Stimulated activated memory B cell treated with anti-CD40 and anti-IgM and Interleukin-4, amounts not matched to agents 10 μg/mL and 1 μg/mL and 100 μg/mL, for 72 hours (primary cell): ENCODE results near the gene MRTO4.

ENCODE experiments used
- ATAC-seq: fragments of 150-1000 bp; cut with Tn5 transposase; 2 replicates; pipeline ENCODE4 v1.10.0; 2021
- H3K27ac Mint-ChIP-seq: one replicate; pipeline ENCODE4 v1.8.0; 2022; ENCODE audit warnings: mild to moderate bottlenecking, mixed read lengths
- H3K27me3 Mint-ChIP-seq: one replicate; pipeline ENCODE4 v1.8.0; 2022; ENCODE audit warnings: mixed read lengths
- H3K36me3 Mint-ChIP-seq: one replicate; pipeline ENCODE4 v1.8.0; 2022; ENCODE audit warnings: mixed read lengths
- H3K4me1 Mint-ChIP-seq: one replicate; pipeline ENCODE4 v1.8.0; 2022; ENCODE audit warnings: mixed read lengths
- H3K4me3 Mint-ChIP-seq: one replicate; pipeline ENCODE4 v1.8.0; 2022; ENCODE audit warnings: mild to moderate bottlenecking, moderate library complexity, mixed read lengths
- H3K9me3 Mint-ChIP-seq: one replicate; pipeline ENCODE4 v1.8.0; 2022; ENCODE audit warnings: mixed read lengths

The MRTO4 gene

DNA sequence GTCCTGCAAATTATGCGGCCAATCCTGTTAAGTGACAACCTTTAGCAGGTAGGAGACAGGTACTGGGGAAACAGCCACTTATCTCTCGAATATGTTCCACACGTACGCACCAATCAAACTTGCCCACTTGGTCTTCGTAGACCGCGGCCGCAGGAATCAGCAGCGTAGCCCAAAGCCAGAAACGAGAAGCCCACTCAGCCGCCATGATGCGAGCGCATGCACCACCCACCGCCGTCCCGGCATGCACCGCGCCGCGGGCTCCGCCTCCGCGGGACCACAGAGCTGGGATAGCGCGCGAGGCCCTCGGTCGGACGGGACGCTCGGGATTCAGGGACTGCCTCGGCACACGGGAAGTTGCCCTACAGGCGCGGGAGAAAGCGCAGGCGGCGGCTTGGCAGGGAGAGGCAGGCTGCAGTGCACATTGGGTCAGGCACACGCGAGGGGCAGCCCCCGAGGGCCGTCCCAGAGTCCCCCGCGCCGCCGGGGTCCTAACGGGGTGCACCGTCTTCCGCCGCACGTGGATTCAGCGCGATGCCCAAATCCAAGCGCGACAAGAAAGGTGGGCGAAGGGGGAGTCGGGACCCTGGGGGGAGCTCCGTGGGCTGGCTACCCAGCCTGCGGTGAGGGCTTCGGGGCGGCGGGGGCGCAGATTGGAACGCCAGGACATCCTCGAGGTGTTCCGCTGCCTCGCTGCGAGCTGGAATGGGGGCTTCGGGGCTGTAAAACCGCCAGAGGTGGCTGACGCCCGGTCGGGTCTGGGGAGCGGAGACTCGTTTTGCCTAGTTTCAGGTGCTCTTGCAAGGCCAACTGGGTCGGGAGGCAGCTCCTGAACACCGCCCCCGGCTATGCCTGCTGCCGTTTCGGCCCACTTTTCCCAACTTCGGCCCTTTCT is at the start of gene MRTO4, which contains the start of gene EMC1:
TSS of gene MRTO4 (plus strand) at position 501 of the 892 bp plus-strand sequence. CDS start at position 532, 31 bp downstream.
TSS of gene EMC1 (minus strand) at position 220 of the 892 bp plus-strand sequence. CDS start at position 205, 15 bp downstream.
- Mint-ChIP-seq H3K27me3 (no peaks in the 10 kb centered on the region), H3K36me3 (peaks cover 11% of the 10 kb centered on the region), H3K4me1 (peaks cover 27% of the 10 kb centered on the region), H3K9me3 (no peaks in the 10 kb centered on the region), H3K4me3 (peak within 1 kb of the TSS; percentile 92), H3K27ac (peak within 1 kb of the TSS; percentile 98)
- peak; percentile 97 for ATAC-seq

DNA sequence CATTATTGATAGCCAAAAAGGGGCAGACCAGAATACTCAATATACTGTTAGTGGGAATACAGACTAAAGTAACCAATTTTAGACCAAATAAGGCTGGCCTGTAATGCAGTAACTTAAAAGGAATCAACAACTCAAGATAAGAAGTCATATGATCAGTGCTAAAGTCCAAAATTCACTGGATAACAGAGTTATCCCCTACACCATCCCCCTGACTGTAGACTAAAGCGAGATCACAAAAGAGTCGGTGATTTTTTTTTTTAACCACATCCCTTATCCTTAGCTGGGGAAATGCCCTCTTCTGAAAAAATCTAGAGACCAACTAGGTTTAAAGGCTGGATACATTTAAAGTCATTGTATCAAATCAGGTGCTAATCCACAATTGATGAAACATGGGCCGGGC is 49.2 kb upstream of the MRTO4 start:
- Mint-ChIP-seq H3K27ac (no peak overlapping the region), H3K9me3 (no peaks in the 10 kb centered on the region), H3K36me3 (peaks cover 30% of the 10 kb centered on the region), H3K4me3 (no peak overlapping the region), H3K27me3 (no peaks in the 10 kb centered on the region), H3K4me1 (peaks cover 52% of the 10 kb centered on the region)
- no peak for ATAC-seq

DNA sequence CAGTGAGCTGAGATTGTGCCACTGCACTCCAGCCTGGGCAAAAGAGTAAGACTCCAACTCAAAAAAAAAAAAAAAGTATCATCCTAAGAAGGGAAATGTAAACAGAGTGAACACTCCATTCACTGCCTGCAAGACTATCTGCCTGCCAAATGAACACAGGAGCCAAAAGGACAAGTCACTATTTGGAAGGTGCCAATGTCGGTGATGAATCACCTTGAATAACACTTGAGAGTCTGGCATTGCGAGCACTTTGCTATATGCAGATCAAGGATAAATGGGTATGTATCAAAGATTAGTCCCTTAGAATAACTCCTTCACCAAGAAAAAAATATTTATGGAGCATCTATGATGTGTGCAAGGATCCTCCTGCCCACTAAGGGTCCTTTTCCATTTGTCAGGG is 48.2 kb upstream of the MRTO4 start:
- Mint-ChIP-seq H3K9me3 (no peaks in the 10 kb centered on the region), H3K27me3 (no peaks in the 10 kb centered on the region), H3K4me1 (peaks cover 59% of the 10 kb centered on the region), H3K27ac (peak overlapping the region; percentile 84), H3K36me3 (peaks cover 23% of the 10 kb centered on the region), H3K4me3 (no peak overlapping the region)
- ATAC-seq, result no peak

DNA sequence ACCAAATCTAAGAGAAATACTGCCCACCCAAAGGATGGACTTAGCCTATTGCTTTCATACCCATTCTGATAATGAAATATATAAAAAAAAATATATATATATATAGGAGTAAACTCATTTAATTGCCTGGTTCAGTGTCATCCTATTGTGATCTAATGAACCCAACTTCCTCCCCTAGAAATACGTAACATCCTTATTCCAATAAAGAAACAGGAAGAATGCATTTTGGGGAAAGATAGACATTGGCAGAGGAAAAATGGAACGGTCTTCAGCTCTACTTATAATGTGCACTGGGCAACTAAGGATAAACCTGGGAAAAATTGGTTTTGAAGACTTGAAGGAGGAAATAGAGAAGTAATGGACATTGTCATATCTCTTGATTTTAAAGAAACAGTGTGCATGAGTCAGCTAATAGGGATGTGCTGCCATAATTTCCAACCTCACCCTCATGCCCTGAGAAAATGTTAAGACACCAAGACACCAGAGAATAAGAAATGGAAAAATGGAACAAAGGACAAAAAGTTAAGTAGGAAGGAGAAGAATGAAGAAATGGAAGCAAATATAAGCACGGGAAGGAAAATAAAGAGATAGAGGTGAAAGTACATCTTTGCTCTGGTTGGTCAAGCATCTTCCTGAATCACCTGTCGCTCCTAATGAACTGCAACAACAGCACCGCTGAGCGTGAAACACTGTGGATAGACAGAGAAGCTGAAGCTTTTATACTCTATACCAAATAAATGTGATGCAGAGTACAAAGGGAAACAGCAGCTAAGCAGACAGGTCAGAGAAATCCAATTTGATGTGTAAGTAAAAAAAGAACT is 46.9 kb upstream of the MRTO4 start:
- peaks cover 19% of the 10 kb centered on the region for H3K36me3 Mint-ChIP-seq
- H3K27ac Mint-ChIP-seq, result peak overlapping the region; percentile 84
- no peak overlapping the region for H3K4me3 Mint-ChIP-seq
- no peaks in the 10 kb centered on the region for H3K9me3 Mint-ChIP-seq
- peaks cover 65% of the 10 kb centered on the region for H3K4me1 Mint-ChIP-seq
- no peaks in the 10 kb centered on the region for H3K27me3 Mint-ChIP-seq
- no peak for ATAC-seq

DNA sequence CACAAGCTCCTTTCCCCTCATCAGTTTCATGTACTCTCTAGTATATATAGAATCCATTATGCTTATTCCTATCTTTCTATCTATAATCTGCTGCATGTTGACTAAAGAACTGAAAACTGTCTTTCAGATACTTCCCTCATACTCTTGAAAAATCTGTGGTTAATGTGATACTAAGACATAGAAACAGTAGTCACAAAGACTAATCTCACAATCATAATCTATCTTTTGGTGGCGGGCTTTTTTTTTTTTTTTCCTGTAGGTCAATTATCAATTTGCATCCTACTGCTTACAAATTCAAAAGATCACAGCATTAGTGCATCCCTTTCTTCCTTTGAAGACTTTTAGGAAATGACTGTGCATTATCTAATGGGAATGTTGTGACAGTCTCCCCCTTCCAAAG is 46.2 kb upstream of the MRTO4 start:
- no peak for ATAC-seq
- Mint-ChIP-seq H3K4me3 (peak overlapping the region; percentile 2), H3K9me3 (no peaks in the 10 kb centered on the region), H3K27ac (peak overlapping the region; percentile 62), H3K36me3 (peaks cover 18% of the 10 kb centered on the region), H3K4me1 (peaks cover 65% of the 10 kb centered on the region), H3K27me3 (no peaks in the 10 kb centered on the region)

DNA sequence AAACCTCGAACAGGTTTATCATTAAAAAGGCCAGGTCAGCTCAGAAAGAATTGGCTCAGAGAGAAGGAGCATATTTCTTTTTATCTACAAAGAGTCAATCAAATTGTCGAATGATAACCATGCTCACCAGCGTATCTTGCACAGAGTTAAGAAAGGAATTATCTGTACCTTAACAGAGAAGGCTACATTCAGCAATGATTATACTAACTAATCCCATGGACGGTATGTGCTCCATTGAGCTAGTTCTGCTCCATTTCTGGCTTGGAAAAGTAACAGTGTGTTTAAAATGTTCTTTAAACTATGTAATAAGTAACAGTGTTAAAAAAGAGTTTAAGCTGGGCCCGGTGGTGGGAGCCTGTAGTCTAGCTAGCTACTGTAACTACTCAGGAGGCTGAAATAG is 45.8 kb upstream of the MRTO4 start:
- Mint-ChIP-seq H3K27me3 (no peaks in the 10 kb centered on the region), H3K9me3 (no peaks in the 10 kb centered on the region), H3K4me3 (no peak overlapping the region), H3K4me1 (peaks cover 65% of the 10 kb centered on the region), H3K36me3 (peaks cover 14% of the 10 kb centered on the region), H3K27ac (peak overlapping the region; percentile 62)
- no peak for ATAC-seq

DNA sequence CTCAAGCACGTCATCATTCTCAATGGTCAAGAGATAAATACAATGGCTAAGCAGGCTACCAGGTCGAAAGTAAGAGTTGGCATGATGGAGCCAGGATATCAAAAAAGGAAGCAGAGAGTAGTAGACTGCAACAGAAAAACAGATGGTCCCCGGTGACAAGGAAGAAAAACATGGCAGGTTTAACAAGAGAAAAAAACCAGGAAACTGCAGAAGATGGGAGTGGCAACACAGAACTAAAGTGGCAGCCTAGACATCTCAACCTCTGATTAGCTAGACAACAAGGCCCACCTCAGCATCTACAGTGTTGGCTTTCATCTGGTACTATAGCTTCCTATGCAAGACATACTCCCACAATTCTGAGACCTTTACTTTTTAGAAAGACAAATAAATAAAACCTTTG is 44.7 kb upstream of the MRTO4 start:
- Mint-ChIP-seq H3K9me3 (no peaks in the 10 kb centered on the region), H3K4me1 (peaks cover 67% of the 10 kb centered on the region), H3K4me3 (no peak overlapping the region), H3K36me3 (peaks cover 13% of the 10 kb centered on the region), H3K27ac (no peak overlapping the region), H3K27me3 (no peaks in the 10 kb centered on the region)
- no peak for ATAC-seq

DNA sequence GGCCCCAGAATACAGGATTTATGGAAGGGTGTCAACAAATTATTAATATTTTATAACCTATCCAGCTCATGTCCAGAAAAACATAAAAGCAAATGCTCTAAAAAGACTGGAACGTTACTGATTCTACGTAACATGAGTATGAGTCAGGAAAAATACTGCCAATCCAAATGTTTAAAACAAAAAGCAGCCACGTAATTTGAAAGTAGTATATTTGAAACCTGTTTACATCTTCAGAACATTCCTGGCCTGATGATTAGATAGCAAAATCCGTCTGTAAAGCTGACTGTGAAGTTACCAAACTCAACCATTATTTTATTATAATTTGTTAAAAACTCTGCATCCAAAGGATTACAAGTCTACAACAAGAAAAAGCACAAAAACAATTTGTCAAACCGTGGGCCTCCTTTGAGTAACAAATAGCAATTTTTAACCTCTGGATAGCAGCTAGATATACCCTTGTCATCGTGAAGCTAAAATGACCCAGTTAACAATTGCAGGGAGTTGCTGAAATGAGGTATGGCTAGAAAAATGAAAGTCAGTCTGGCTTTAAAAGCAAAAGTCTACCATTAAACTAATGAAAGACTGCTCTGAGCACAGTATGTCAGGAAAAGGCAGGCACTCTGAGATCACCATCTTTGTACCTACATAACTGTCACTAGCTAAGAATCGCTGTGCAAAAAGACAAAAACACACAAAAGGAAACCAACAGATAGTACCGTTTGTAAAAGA is 42.7 kb upstream of the MRTO4 start:
- no peaks in the 10 kb centered on the region for H3K27me3 Mint-ChIP-seq
- peaks cover 12% of the 10 kb centered on the region for H3K36me3 Mint-ChIP-seq
- ATAC-seq, result no peak
- H3K4me1 Mint-ChIP-seq, result peaks cover 68% of the 10 kb centered on the region
- H3K4me3 Mint-ChIP-seq, result peak overlapping the region; percentile 81
- H3K9me3 Mint-ChIP-seq, result no peaks in the 10 kb centered on the region
- peak overlapping the region; percentile 89 for H3K27ac Mint-ChIP-seq

DNA sequence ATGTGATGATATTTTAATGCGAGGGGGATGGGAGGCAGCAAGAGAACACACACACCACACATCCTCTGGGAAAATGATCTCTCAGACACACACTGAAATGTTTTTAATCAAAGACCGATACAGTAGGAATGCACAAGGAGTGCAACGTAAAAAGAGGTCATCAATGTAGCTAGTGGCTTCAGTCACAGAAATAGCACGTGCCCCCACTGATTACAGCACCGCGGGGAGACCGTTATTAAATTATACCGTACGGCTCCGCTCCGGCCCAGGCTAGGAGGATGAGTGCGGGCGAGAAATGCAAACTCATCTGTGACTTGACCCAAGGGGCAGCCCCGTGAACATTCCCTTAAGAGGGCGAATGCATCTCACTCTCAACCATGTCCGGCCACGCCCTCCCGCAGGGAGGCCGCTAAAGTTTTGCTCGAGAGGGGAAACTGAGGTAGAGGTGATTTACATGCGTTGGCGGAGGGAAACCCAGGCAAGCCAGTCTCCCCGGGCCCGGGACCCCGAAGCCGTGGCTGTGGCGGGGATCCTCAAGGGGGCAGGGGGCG is 42.1 kb upstream of the MRTO4 start:
- Mint-ChIP-seq H3K4me1 (peaks cover 62% of the 10 kb centered on the region), H3K4me3 (peak overlapping the region; percentile 81), H3K27ac (peak overlapping the region; percentile 89), H3K36me3 (peaks cover 11% of the 10 kb centered on the region), H3K27me3 (no peaks in the 10 kb centered on the region), H3K9me3 (no peaks in the 10 kb centered on the region)
- ATAC-seq, result peak; percentile 89

DNA sequence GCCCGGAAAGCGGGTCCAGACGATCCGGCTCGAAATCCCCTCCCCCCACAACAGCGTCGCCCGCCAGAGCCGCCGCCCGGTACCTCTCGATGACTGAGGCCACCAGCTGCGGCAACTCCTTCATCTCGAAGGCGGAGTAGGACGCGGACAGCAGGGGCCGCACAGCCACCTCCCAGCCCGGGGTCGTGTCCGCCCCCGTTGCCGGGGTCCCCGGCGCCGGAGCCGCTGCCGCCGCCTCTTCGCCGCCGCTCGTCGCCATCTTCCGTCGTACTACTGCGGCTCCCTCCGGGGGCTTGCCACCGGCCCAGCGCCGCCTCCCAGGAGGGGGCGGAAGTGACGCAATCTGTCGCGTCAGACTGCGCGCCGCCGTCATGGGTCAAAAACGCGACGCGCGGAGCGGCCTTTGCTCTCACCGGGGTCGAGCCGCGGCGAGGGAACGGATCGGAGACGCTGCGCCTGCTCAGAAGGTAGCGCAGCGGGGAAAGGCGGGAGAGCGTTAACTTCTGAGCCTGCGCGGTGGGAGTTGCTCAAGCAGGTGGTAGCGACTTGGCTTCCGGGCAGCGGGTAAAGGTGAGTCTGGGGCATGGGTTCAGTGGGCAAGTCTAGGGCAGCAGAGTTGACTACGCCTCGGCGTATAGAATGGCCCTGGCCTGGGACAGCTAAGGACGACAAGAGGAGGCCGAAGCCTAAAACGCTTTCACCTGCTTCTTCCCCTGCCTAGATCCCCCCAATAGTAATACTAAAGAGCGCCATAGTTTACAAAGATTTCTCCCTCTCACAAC is 41.4 kb upstream of the MRTO4 start, which contains the start of gene UBR4:
TSS of gene UBR4 (minus strand) at position 277 of the 782 bp plus-strand sequence. CDS start at position 259, 18 bp downstream.
- ATAC-seq, result peak; percentile 96
- Mint-ChIP-seq H3K4me1 (peaks cover 55% of the 10 kb centered on the region), H3K27ac (peak within 1 kb of the TSS; percentile 89), H3K9me3 (no peaks in the 10 kb centered on the region), H3K27me3 (no peaks in the 10 kb centered on the region), H3K36me3 (peaks cover 6% of the 10 kb centered on the region), H3K4me3 (peak within 1 kb of the TSS; percentile 81)

DNA sequence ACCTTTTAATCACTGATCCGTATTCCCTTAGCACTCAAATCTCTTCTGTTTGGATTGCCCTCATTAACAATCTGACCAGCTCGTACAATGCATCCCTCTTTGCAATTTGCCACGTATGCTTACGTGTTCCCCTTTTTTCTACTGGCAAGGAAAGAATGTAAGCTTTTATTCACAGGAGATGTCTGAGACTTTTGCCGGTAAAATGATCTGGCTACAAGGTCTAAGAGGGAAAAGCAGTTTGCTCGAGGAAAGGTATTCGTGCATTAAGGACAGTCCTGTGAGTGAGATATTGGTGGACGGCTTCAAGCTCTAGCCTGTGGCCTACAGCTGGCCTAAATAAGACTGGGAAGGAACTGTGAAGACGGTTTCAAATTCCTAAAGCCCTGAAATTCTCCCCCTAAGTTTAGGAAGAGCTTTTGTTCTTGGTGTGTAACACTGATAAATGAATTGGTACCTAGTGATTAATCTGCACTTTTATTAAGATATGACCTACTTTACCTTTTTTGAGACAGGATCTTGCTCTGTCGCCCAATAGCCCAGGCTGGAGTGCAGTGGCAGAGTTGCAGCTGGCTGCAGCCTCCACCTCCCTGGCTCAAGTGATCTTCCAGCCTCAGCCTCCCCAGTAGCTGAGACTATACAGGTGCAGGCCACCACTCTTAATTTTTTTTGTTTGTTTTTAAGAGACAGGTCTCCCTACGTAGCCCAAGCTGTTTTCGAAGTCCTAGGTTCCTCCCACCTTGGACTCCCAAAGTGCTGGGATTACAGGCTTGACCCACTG is 40.6 kb upstream of the MRTO4 start:
- Mint-ChIP-seq H3K27me3 (no peaks in the 10 kb centered on the region), H3K27ac (peak overlapping the region; percentile 89), H3K4me3 (peak overlapping the region; percentile 81), H3K4me1 (peaks cover 47% of the 10 kb centered on the region), H3K36me3 (peaks cover 6% of the 10 kb centered on the region), H3K9me3 (no peaks in the 10 kb centered on the region)
- no peak for ATAC-seq

DNA sequence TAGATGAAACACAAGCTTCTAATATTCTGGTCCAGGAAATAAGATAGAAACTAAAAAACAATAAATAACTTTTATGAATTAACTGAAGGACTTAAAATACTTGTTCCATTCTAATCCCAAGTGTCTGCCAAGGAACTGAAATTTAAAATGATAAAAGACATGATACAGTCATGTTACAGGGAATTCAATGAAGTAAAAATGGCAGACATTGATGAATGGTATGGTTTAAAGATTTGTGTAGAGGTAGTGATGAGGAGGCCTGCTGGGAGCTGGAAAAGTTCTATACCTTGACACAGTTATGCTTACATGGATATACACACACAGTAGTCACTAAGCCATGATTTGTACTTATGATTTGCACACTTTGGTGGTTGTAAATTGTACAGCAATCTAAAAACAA is 39.4 kb upstream of the MRTO4 start:
- H3K4me3 Mint-ChIP-seq, result peak overlapping the region; percentile 16
- peaks cover 11% of the 10 kb centered on the region for H3K36me3 Mint-ChIP-seq
- H3K4me1 Mint-ChIP-seq, result peaks cover 36% of the 10 kb centered on the region
- ATAC-seq, result no peak
- no peaks in the 10 kb centered on the region for H3K9me3 Mint-ChIP-seq
- peak overlapping the region; percentile 89 for H3K27ac Mint-ChIP-seq
- H3K27me3 Mint-ChIP-seq, result no peaks in the 10 kb centered on the region

DNA sequence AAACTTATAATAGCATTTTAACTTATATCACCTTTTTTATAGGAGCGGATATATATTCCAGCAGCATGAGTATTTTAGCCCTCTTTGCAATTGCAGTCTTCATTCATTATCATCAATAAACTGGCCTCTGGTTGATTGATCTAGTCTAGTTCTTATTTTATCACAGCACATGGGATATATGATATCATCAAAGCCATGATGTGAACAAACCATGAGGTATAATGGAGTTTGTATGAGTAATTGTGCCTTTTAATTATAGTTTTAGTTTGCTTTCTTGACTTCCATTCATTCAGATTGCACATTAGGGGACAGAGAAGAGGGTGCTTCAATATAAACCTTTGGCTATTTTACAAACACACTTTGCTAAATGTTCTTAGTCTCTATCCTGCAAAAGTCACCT is 38.0 kb upstream of the MRTO4 start:
- no peak for ATAC-seq
- Mint-ChIP-seq H3K4me1 (peaks cover 28% of the 10 kb centered on the region), H3K27ac (no peak overlapping the region), H3K9me3 (no peaks in the 10 kb centered on the region), H3K27me3 (no peaks in the 10 kb centered on the region), H3K4me3 (no peak overlapping the region), H3K36me3 (peaks cover 20% of the 10 kb centered on the region)
